Endothelial cell of umbilical vein (primary cell): Measurements from ENCODE around the gene TMEM38A. TPM values are rescaled to one million over a fixed set of nuclear protein-coding genes. Genes with fewer than 3 reads are reported as not detected.

Experiments
- BruUV-seq: library from RNA; stranded (reverse); fragments of 400-500 nt; replicated peaks from 2 replicates; lab custom pipeline; 2021; lab: Mats Ljungman, UMichigan
- CTCF ChIA-PET: fragments of 300-600, 350-600 bp; sonication (Branson Sonifier 250); formaldehyde crosslinking; loops from one replicate; lab custom pipeline; 2021; ENCODE audit warnings: antibody characterized with exemption, inconsistent platforms; lab: Charles Lee
- POLR2A ChIA-PET: fragments of 300-600, 350-600 bp; sonication (Branson Sonifier 250); formaldehyde crosslinking; loops from one replicate; lab custom pipeline; 2021; ENCODE audit warnings: antibody characterized with exemption, inconsistent platforms; lab: Charles Lee
- DNase-seq: peaks from one replicate; pipeline ENCODE4 v3.0.0-alpha.2; 2011; ENCODE audit warnings: low read depth, low spot score
- FAIRE-seq: peaks from 2 replicates; lab custom pipeline; 2011; peaks lifted over from hg19 to GRCh38; lab: Jason Lieb, UNC
- H2AFZ ChIP-seq: 2 replicates; pipeline ENCODE4 v1.6.0; 2012; ENCODE audit warnings: low read depth, low read length, control low read depth, inconsistent platforms
- H3K27ac ChIP-seq: 2 replicates; pipeline ENCODE4 v1.5.1; 2011; ENCODE audit warnings: low read depth, mild to moderate bottlenecking, control low read depth, low read length, moderate library complexity; ENCODE audit not compliant: insufficient read depth
- H3K27me3 ChIP-seq, 2 experiments: 2 replicates each; pipeline versions ENCODE4 v1.6.0 to v1.6.1; 2011; ENCODE audit warnings: low read length in 2 of 2, mixed read lengths in 1 of 2; ENCODE audit not compliant: control insufficient read depth in 2 of 2, insufficient read depth in 2 of 2
- H3K36me3 ChIP-seq, 2 experiments: 2 replicates in 1 of 2; 3 replicates in 1 of 2; pipeline ENCODE4 v1.5.1; 2011; ENCODE audit warnings: low read length in 2 of 2, mild to moderate bottlenecking in 1 of 2, moderate library complexity in 1 of 2; ENCODE audit not compliant: control insufficient read depth in 2 of 2, insufficient read depth in 2 of 2; ENCODE audit errors: extremely low read depth in 1 of 2
- H3K4me1 ChIP-seq: 3 replicates; pipeline ENCODE4 v1.5.1; 2011; ENCODE audit warnings: mild to moderate bottlenecking, low read length; ENCODE audit not compliant: control insufficient read depth, insufficient read depth; ENCODE audit errors: extremely low read depth
- H3K4me2 ChIP-seq: 2 replicates; pipeline ENCODE4 v1.6.1; 2011; ENCODE audit warnings: low read length, control low read depth, mixed read lengths; ENCODE audit not compliant: insufficient read depth
- H3K4me3 ChIP-seq, 3 experiments: fragments of 200-600 bp in 1 of 3; sonication (generic), shearing (Covaris generic) in 1 of 3; replicated peaks in 1 of 3; 2 replicates each; pipeline ENCODE4 v1.5.1; 2011 to 2016; ENCODE audit warnings: control low read depth in 3 of 3, low read length in 3 of 3, mild to moderate bottlenecking in 2 of 3, inconsistent platforms in 1 of 3, low read depth in 1 of 3, moderate library complexity in 1 of 3; ENCODE audit not compliant: insufficient read depth in 1 of 3
- H3K79me2 ChIP-seq: 2 replicates; pipeline ENCODE4 v1.6.0; 2012; ENCODE audit warnings: low read length, inconsistent platforms; ENCODE audit not compliant: control insufficient read depth, insufficient read depth
- H3K9ac ChIP-seq: replicated peaks from 2 replicates; pipeline ENCODE3; 2011; ENCODE audit warnings: low read length, control low read depth; ENCODE audit not compliant: insufficient read depth; ENCODE audit errors: extremely low read depth
- H3K9me1 ChIP-seq: replicated peaks from 3 replicates; pipeline ENCODE4 v1.6.0; 2011; ENCODE audit warnings: mild to moderate bottlenecking, low read length; ENCODE audit not compliant: control insufficient read depth, insufficient read depth; ENCODE audit errors: extremely low read depth
- H3K9me3 ChIP-seq: replicated peaks from 2 replicates; pipeline ENCODE4 v1.5.1; 2012; ENCODE audit warnings: low read length, inconsistent platforms; ENCODE audit not compliant: control insufficient read depth, insufficient read depth
- H4K20me1 ChIP-seq: replicated peaks from 2 replicates; pipeline ENCODE3; 2011; ENCODE audit warnings: mild to moderate bottlenecking, low read length; ENCODE audit not compliant: control insufficient read depth, insufficient read depth; ENCODE audit errors: extremely low read depth
- EZH2 ChIP-seq: IDR thresholded peaks from 2 replicates; pipeline ENCODE4 v1.6.1; 2012; ENCODE audit warnings: borderline replicate concordance, low read depth, mild to moderate bottlenecking, moderate library complexity, low read length, inconsistent platforms; ENCODE audit not compliant: severe bottlenecking
- FOS ChIP-seq: IDR thresholded peaks from 2 replicates; pipeline ENCODE4 v1.6.1; 2011; ENCODE audit warnings: mild to moderate bottlenecking, low read length, moderate library complexity, borderline replicate concordance; ENCODE audit not compliant: insufficient read depth
- GATA2 ChIP-seq: IDR thresholded peaks from 2 replicates; pipeline ENCODE4 v1.7.0; 2011; ENCODE audit warnings: low read depth, mild to moderate bottlenecking, moderate library complexity, mixed read lengths, low read length; ENCODE audit not compliant: insufficient read length, insufficient read depth
- JUN ChIP-seq: IDR thresholded peaks from 2 replicates; pipeline ENCODE4 v1.6.1; 2011; ENCODE audit warnings: borderline replicate concordance, low read depth; ENCODE audit not compliant: insufficient read length, insufficient read depth
- MYC ChIP-seq: IDR thresholded peaks from one replicate; pipeline ENCODE4 v1.6.1; 2011; ENCODE audit warnings: mild to moderate bottlenecking, low read depth, low read length
- POLR2A ChIP-seq: IDR thresholded peaks from 2 replicates; pipeline ENCODE4 v1.6.1; 2012; ENCODE audit warnings: low read depth, mild to moderate bottlenecking, control low read depth, low read length
- POLR2AphosphoS5 ChIP-seq: IDR thresholded peaks from 2 replicates; pipeline ENCODE4 v1.6.1; 2012; ENCODE audit warnings: low read depth, mild to moderate bottlenecking, control low read depth, low read length, moderate library complexity; ENCODE audit not compliant: insufficient read depth
- dilution Hi-C: fragments of 300-500 bp; cut with MboI; formaldehyde crosslinking; loops from one replicate; pipeline ENCODE4 v1.15.0; 2019; ENCODE audit warnings: low sequenced_read_pairs; ENCODE audit not compliant: extremely low pct_ligation_motif_present
- intact Hi-C: fragments of 100-400 bp; cut with micrococcal nuclease; formaldehyde crosslinking; loops from one replicate; pipeline ENCODE4 v1.10.0; 2022
- polyA plus RNA-seq, 4 experiments: library from polyadenylated mRNA; depleted of rRNA in 3 of 4; stranded (reverse) in 3 of 4; unstranded in 1 of 4; fragments of >200 nt; gene quantifications; 2 replicates each; pipeline versions ENCODE4 v1.2.1 to v1.2.3, GENCODE V29; 2011 to 2012; ENCODE audit warnings: missing spikeins in 1 of 4
- total RNA-seq: library from RNA; stranded (reverse); gene quantifications from 2 replicates; pipeline ENCODE4 v1.2.3, GENCODE V29; 2021
- TF ChIP-seq, protein P1 (sequence below), 2 donors: IDR thresholded peaks; 1 replicate in 1 of 2; 2 replicates in 1 of 2; pipeline ENCODE4 v1.5.1; 2011; ENCODE audit warnings: low read length in 2 of 2, mild to moderate bottlenecking in 2 of 2, moderate library complexity in 2 of 2, control low read depth in 1 of 2, inconsistent platforms in 1 of 2, low read depth in 1 of 2; ENCODE audit not compliant: insufficient read depth in 1 of 2; ENCODE audit errors: extremely low read depth in 1 of 2
- TF ChIP-seq, protein P2 (sequence below): IDR thresholded peaks from 2 replicates; pipeline ENCODE4 v1.6.1; 2011; ENCODE audit not compliant: insufficient read depth, insufficient read length

Gene TMEM38A
- total and polyA plus RNA-seq, 2 donors (not counting 3 experiments of a cell fraction or from before 2014, with no cell fraction given) = 1.6 TPM

DNA sequence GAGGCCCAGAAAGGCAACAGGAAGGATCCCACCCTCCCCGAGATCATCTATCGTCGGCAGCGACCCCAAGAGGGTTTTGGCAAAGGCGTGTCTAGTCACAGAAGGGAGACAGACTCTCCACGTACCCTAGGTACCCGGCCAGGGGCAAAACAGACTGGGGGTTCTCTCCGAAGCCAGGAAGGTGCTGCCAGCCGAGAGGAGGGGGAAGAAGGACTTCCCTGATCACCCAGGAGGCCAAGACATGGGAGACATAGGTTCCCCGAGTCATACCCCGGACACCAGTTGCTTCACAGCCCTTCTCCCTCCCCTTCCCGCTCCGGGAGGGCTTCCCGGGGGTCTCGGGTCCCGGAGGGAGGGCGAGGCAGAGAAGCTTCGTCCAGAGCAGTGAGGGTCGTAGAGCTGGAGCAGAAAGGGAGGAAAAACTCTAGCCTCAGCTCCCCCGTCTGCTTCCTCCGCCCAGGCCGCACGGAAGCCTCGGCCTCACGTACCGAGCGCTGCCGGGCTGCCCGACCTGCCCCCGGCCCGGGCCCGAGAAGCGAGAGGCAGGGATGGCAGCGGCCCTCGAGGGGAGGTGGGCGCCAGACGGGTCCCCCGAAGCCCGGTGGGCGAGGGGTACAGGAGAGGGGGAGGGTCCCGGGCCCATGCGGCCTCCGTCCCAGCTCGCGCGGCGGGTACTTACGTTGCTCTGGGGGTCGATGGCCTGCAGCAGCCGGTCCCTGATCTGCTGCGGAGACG lies 33.6 kb upstream of the TMEM38A start:
- Histone ChIP-seq H3K9ac (peak overlapping the region; percentile 90), H3K4me1 (peaks cover 18% of the 10 kb centered on the region), H3K27ac (peak overlapping the region; percentile 59), H3K4me2 (peak overlapping the region; percentile 96), H3K27me3 (no peaks in the 10 kb centered on the region), H3K4me3 (peak overlapping the region; percentile 79 to 90 (median 90)), H3K79me2 (peaks cover 54% of the 10 kb centered on the region), H4K20me1 (no peaks in the 10 kb centered on the region), H3K9me1 (no peaks in the 10 kb centered on the region), H3K9me3 (no peaks in the 10 kb centered on the region), H2AFZ (no peak overlapping the region), H3K36me3 (peaks cover 2 to 16% of the 10 kb centered on the region in 2 experiments)
- no peak for FAIRE-seq
- peak; percentile 30 for DNase-seq
- BruUV-seq = no TSS peak
- ChIA-PET CTCF (interaction anchor here (1.0 to 1.2 kb wide), 4 partner anchors 10 to 43 kb away, joined by 3 read pairs; no protein-coding TSS in a partner anchor), POLR2A (interaction anchor here (0.7 to 1.9 kb wide), 4 partner anchors 9 to 39 kb away, joined by 3 to 8 read pairs (median 3); partner anchors contain the start of genes SMIM7 and TMEM38A)
- dilution Hi-C loops (no loop called here), intact Hi-C loops (loop anchor here (5.0 kb wide), 1 partner anchor 100 kb away; no protein-coding TSS in a partner anchor)
- TF ChIP-seq GATA2 = no peak
- no peak for TF ChIP-seq POLR2AphosphoS5
- TF ChIP-seq, protein P1, sequence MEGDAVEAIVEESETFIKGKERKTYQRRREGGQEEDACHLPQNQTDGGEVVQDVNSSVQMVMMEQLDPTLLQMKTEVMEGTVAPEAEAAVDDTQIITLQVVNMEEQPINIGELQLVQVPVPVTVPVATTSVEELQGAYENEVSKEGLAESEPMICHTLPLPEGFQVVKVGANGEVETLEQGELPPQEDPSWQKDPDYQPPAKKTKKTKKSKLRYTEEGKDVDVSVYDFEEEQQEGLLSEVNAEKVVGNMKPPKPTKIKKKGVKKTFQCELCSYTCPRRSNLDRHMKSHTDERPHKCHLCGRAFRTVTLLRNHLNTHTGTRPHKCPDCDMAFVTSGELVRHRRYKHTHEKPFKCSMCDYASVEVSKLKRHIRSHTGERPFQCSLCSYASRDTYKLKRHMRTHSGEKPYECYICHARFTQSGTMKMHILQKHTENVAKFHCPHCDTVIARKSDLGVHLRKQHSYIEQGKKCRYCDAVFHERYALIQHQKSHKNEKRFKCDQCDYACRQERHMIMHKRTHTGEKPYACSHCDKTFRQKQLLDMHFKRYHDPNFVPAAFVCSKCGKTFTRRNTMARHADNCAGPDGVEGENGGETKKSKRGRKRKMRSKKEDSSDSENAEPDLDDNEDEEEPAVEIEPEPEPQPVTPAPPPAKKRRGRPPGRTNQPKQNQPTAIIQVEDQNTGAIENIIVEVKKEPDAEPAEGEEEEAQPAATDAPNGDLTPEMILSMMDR (IDR thresholded peaks at IDR 0.05; ENCODE audit: extremely low read depth in 1 of 2, insufficient read depth in 1 of 2, low read depth in 1 of 2, low read length in 2 of 2) = no peak
- TF ChIP-seq MYC = no peak
- no peak for TF ChIP-seq JUN
- TF ChIP-seq, protein P2, sequence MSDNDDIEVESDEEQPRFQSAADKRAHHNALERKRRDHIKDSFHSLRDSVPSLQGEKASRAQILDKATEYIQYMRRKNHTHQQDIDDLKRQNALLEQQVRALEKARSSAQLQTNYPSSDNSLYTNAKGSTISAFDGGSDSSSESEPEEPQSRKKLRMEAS = no peak
- no peak for TF ChIP-seq POLR2A
- TF ChIP-seq FOS = no peak
- no peak for TF ChIP-seq EZH2
